Omental fat pad (tissue), 4 donors: ENCODE data around the gene VMP1. TPM values are rescaled to one million over a fixed set of nuclear protein-coding genes. Genes with fewer than 3 reads are reported as not detected.
"Not testable (repeated sequence)": the region's sequence is repeated elsewhere in the genome, so short reads cannot be mapped to it uniquely, and the experiment has no call there.

ENCODE experiments used
- ATAC-seq: fragments of 150-250 bp; one replicate; pipeline ENCODE4 v1.9.1; 2016; ENCODE audit warnings: mild to moderate bottlenecking, moderate library complexity; ENCODE audit not compliant: low FRiP score
- DNase-seq: peaks from one replicate; pipeline ENCODE4 v3.0.0-alpha.2; 2019; ENCODE audit warnings: low spot score
- CTCF ChIP-seq, 3 donors: fragments of 450-650 bp; IDR thresholded peaks; one replicate each; pipeline ENCODE4 v1.5.1; 2016 to 2017; ENCODE audit warnings: antibody characterized with exemption in 3 of 3, mild to moderate bottlenecking in 3 of 3, moderate library complexity in 2 of 3
- total RNA-seq, 4 donors: library from RNA; depleted of rRNA; stranded (reverse); fragments of >200 nt; gene quantifications; one replicate each; pipeline ENCODE4 v1.1.0, GENCODE V29; 2016

Gene VMP1
- total RNA-seq, 4 donors from 2014 or later = 169 to 476 (median 278) TPM

GRCh38 chr17:59853168-59853918 lies 145.9 kb downstream of the VMP1 start:
- DNase-seq = no peak
- peak; percentile 45 for ATAC-seq
- TF ChIP-seq CTCF (IDR thresholded peaks at IDR 0.05) = no peak

- DNase-seq, ATAC-seq: not testable (repeated sequence)
Measured at GRCh38 chr17:59853919-59854729, 146.7 kb downstream of the VMP1 start.

- DNase-seq (no peak), ATAC-seq (no peak)
- no peak for TF ChIP-seq CTCF (IDR thresholded peaks at IDR 0.05)
Measured at GRCh38 chr17:59856859-59857794, 149.7 kb downstream of the VMP1 start.

GRCh38 chr17:59858167-59858816 lies 150.8 kb downstream of the VMP1 start:
- no peak for TF ChIP-seq CTCF (IDR thresholded peaks at IDR 0.05)
- DNase-seq (no peak), ATAC-seq (no peak)

GRCh38 chr17:59858932-59859331 lies 151.5 kb downstream of the VMP1 start:
- ATAC-seq (no peak), DNase-seq (no peak)
- no peak for TF ChIP-seq CTCF (IDR thresholded peaks at IDR 0.05)

- no peak for TF ChIP-seq CTCF (IDR thresholded peaks at IDR 0.05)
- DNase-seq (no peak), ATAC-seq (no peak)
Measured at GRCh38 chr17:59859444-59860025, 152.1 kb downstream of the VMP1 start.
